Stimulated activated naive CD8-positive, alpha-beta T cell treated with anti-CD3 and anti-CD28 coated beads, Interleukin-15, Interleukin-2, amounts not matched to agents 100 U/mL and 50 U/mL, for 24 hours (primary cell): Measurements from ENCODE around the gene MYD88.

Source experiments
- ATAC-seq: fragments of 150-1000 bp; cut with Tn5 transposase; one replicate; pipeline ENCODE4 v1.10.0; 2021
- DNase-seq: peaks from one replicate; pipeline ENCODE4 v3.0.0; 2021

The MYD88 gene

GRCh38 chr3:38165722-38166387, 27.4 kb downstream of the MYD88 start:
- ATAC-seq (no peak), DNase-seq (no peak)

DNA sequence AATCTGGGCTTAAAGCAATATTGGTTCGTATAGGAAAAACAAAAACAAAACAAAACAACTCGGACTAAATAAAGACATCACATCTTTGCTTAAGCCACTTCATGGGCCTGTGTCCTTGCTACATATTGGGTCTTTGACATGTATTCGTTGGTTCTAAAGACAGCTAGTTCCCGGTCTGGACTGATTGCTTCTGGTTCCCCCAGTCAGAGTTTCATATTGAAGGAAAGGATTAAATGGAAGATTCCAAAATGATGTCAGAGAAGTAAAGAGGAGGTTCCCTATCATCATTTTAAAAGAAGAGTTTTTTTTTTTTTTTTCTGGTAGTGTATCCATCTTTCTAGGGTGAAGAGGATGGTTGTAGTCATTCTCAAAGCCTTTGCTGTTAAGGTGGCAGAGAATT, 29.1 kb downstream of the MYD88 start:
- ATAC-seq (no peak), DNase-seq (no peak)

GRCh38 chr3:38168151-38169026, 29.9 kb downstream of the MYD88 start:
- DNase-seq: no peak
- ATAC-seq: no peak

GRCh38 chr3:38169027-38169317, 30.5 kb downstream of the MYD88 start:
- ATAC-seq (no peak), DNase-seq (no peak)

GRCh38 chr3:38170722-38171121, 32.3 kb downstream of the MYD88 start:
- no peak for DNase-seq

GRCh38 chr3:38171622-38172021, 33.2 kb downstream of the MYD88 start:
- no peak for DNase-seq
- no peak for ATAC-seq

More at GRCh38 chr3:38170722-38171121, 32.3 kb downstream of the MYD88 start:
- ATAC-seq: no peak

GRCh38 chr3:38173834-38174418, 35.5 kb downstream of the MYD88 start:
- no peak for ATAC-seq
- DNase-seq: no peak

DNA sequence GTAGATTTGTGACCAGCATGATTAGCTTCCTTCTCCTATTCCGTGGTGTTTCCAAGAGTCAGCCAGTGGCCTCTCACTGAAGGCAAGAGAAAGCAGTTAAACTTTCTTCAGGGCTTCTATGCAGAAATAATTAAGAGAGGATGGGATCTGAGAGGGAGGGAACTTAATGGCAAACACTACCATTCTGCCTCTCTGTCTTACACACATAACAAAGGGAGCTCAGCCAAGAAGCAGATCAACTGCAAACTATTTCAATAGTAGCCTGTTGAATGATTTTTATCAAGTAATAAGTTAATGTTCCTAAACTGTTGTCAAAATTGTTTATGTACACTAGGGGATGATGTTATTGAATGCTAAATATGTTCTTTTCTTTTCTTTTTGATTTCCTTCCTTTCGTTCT, 38.7 kb downstream of the MYD88 start:
- ATAC-seq (no peak), DNase-seq (no peak)

- ATAC-seq: no peak
- DNase-seq: no peak
Observed at GRCh38 chr3:38186781-38187180, 48.3 kb downstream of the MYD88 start.

DNA sequence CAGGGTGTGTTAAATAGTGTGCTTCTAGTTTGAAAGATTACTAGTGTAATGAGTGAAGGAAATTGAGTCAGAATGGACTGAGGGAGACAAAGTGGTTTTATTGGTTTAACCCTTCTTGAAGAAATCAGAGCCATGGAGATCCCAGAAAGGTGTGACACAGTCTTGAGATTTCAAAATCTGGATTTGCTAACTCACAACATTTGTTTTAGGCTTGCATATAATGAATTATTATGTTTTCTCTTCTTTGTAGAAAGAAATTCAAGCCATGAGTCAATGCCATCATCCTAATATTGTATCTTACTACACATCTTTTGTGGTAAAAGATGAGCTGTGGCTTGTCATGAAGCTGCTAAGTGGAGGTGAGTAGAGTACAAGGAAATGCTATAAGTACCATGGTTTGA, 52.0 kb downstream of the MYD88 start:
- ATAC-seq (peak; percentile 65), DNase-seq (no peak)
